Activated naive CD4-positive, alpha-beta T cell treated with Interleukin-2 at 50 U/mL for 16 hours (primary cell): ENCODE results near the gene UBE2QL1.

Experiments used
- DNase-seq: peaks from one replicate; pipeline ENCODE4 v3.0.0-alpha.2; 2020

Gene UBE2QL1

DNA sequence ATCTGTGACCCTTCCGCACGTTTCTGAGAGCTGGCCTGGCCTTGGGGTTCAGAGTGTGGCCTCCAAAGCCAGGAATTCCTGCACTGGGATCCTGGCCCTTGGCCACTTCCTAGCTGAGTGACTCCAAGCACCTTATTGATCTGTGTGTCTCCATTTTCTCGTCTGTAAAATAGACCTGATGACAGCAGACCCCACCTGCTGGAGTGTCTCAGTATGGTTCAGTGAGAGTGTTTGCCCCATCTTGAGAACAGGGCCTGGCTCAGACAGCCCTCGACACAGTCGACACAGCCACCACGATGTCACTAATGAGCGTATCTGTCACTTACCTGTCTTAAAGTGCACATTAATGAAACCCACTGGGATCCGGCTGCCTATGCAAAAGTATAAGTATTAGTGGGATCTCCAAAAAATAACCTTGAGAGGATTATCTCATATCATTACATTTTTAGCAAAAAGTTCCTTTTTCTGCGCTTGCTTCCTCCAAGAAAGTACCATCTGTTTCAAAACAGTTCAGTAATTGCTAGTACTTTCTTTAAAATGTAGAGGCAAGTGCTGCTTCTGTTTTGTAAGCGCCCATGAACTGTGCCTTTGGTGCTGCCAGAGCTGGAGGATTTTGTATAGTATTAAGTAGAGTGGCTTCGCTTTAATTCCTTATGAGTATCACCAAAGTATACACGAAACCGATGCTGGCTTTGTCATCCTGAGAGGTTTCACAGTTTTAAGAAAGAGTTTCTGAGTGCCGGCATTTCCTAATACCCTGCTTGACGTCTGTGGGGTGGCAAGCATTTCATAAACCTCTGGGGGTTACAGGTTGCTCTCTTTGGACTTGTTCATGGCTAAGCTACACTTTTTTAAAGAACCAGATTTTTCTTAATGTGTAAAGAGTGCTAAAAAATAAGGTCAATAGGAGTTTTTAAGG, 31.7 kb downstream of the UBE2QL1 start:
- DNase-seq = no peak

DNA sequence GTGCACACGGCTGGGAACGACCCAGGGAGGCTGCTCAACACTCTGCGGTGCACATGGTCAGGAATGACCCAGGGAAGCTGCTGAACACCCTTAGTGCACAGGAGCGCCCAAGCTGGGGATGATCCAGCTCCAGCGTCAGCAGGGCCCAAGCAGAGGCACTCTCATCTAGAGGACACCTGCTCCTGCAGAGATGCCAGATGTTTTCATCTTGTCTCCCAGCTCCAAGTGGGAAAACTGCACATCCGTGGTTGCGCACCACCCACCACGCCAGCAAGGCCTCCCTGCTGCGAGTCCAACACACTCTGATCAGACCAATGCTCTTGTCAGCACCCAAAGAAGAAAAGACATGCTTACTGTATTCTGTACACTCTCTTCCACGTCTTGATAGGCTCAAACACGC, 34.1 kb downstream of the UBE2QL1 start:
- no peak for DNase-seq

DNA sequence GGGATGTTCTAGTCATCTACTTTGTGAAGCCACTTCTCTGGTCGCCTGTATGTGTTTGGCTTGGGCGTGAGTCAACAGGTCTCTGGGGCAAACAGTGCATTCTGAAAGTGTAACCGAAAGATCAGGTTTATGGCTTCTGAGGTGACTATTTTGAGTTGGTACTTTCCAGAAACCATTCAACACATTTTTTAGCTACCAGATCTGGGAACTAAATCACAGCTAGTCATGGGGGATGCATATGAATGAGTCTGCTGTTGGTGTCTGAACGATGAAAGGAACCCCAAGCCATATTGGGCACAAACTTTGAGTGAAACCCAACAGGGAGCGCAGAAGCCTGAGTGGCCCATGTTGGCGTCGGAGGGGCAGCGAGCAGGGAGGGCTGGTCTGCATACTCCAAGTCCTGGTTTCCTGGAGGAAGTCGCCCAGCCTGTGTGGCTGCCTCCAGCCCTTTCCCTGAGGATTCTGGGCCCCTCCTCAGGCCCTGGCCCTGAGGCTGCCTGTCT, 35.3 kb downstream of the UBE2QL1 start:
- DNase-seq = no peak

DNA sequence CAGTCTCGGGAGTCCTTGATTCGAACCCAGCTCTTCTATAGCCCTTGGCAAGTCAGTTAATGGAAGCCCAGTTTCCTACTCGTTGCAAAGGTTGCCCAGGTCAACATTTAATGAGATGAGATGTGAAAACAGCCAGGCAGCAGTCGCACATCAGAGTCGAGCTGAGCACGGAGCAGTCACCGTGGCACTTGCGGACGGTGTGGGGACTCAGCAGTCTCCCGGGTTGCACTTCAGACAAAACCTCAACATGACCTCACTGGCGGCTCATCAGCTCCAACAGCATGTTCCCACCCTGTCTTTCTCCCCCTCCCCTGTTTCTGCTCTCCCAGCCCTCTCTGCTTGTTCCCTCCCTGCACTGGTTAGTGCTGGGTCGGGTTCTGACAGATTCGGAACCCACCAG, 35.8 kb downstream of the UBE2QL1 start:
- no peak for DNase-seq

DNA sequence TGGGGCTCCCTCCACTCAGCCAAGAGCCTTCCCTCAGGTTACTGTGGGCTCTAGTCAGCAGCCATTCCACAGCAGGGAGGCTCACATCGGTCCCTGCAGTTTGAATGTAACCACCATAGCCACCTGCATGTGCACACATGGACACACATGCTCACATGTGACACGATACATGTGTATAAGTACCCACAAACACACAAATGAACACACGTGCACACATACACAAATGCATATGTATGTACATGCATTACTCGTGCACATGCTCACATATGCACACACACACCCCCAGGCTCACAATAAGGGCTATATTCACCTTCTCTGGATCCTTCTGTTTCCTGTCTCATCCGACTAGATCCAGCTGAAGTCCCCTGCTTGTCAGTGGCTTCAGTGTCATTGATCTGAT, 36.2 kb downstream of the UBE2QL1 start:
- DNase-seq = no peak

DNA sequence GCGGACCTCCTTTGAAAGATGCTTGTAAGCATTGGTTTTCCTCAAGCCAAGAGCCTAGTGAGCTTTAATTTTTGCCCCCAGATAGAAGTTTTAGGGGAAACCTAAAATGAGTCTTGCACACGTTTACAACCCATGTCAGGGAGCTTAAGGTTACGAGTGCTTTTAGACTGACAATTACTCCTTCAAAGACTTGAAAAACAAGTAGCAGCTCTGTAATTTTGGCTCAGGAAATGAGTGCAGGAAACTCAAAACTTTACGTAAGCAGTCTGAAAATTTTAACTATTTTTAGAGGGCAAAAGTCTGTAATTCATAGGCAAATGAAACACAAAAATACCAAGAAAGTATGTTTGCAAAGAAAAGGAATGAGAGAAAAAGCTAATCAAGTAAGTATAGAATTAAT, 36.8 kb downstream of the UBE2QL1 start:
- DNase-seq = no peak

DNA sequence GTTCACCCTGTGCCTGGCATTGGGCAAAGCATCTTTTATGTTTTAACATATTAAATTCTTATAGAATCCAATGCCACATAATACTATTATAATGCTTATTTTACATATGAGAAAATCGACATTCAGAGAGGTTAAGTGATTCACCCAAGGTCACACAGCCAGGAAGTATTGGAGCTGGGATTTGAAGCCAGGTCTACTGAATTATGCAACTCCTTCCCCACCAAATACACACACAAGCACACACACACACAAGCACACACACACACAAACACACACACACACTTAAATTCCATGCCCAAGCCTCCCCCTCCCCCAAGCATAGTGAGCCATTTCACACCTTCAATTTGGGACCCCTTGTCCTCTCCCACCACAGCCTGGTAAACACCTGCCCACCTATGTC, 37.4 kb downstream of the UBE2QL1 start:
- no peak for DNase-seq

DNA sequence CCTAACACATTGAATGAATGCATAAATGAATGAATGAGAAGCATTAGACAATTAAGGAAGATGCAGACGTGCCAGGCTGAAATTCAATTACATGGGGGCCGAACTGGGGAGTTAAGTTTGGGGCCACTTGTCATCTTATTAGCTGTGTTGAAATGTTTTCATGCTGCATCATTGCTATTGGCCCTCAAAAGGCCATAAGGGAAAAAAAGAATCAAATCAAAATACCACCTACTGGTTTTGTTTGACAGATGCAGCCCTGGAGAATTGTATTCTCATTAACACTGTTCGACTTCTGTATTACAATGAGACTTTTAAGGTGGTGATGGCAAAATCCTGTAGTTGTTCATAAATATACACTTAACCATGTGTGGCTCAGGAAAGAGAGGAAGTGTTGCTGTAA, 38.4 kb downstream of the UBE2QL1 start:
- no peak for DNase-seq

DNA sequence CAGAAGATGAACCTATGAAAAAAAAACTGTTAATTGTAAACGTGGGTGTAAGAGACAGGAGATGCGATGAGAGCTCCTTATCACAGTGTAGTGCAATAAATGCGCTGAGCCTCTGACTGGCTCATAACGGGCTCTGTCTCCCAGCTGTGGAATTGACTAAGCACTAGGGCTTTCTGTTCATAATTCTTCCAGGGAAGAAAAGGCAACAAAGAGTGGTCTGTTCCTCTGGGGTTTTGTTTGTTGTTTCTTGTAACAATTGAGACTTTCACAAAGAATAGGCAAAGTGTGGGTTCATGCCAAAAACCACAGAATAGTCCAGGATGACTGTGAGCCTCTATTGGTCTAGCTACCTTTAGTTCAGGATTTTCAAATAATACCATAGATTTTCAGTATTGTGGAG, 39.4 kb downstream of the UBE2QL1 start:
- no peak for DNase-seq

DNA sequence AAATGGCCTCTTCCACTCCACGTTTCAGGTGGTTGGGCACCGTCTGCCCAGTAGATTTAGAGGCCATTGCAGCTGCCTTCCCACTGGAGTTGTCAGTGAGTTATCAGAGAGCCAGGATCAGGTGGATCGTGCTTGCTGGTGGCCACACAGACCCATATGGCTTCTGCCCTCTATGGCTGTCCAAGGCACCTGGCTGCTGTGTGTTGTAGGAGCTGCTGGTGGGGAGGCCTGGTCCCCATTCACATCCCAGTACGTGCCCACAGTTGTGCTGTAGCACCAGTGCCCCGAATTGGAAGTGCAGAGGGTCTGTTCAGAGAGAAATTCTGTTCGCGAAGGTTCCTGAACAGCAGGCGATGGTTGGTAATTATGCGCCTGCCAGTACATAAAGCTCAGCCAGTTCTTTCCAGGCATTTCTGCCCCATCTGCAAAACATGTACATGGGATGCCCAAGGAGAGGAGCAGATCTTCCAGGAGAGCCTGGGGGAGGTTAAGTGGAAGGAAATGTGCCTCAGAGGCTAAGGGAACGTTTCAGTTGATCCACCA, 41.1 kb downstream of the UBE2QL1 start:
- no peak for DNase-seq

DNA sequence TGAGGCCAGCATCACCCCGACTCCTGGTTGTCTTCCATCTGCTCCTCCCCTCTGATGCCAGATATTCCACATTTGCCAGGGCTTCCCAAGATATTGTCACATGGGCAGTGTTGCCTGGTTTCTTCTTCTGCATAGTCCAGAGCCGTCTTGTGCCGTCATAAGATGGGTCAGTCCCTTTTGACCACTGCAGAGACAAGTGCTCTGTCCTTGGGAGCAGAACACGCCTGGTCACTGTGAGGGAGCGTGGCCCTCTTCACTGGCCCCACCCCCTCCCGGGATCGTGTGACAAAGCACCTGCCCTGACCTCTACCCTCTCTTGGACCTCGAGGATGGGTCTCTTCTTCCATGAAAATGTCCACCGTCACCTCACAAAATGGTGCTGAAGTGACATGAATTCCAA, 41.6 kb downstream of the UBE2QL1 start:
- no peak for DNase-seq

DNA sequence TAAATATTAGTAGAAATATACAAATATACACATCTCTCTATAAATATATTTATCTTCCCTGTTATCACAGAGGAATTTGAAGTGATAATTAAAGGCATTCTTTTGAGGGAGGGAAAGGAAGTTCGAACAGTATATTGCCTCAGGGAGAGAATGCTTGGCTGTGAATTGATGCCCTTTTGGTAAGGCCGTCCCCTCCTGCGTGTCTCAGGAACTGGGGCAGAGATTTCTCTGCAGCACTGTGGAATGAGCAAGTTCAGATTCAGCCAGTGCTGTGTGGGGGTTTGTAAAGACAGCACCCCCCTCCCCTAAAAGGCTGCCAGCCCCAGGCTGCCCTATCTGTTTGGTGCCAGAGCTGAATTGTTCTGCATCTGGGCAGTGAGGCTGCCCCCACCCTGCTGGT, 42.0 kb downstream of the UBE2QL1 start:
- no peak for DNase-seq

DNA sequence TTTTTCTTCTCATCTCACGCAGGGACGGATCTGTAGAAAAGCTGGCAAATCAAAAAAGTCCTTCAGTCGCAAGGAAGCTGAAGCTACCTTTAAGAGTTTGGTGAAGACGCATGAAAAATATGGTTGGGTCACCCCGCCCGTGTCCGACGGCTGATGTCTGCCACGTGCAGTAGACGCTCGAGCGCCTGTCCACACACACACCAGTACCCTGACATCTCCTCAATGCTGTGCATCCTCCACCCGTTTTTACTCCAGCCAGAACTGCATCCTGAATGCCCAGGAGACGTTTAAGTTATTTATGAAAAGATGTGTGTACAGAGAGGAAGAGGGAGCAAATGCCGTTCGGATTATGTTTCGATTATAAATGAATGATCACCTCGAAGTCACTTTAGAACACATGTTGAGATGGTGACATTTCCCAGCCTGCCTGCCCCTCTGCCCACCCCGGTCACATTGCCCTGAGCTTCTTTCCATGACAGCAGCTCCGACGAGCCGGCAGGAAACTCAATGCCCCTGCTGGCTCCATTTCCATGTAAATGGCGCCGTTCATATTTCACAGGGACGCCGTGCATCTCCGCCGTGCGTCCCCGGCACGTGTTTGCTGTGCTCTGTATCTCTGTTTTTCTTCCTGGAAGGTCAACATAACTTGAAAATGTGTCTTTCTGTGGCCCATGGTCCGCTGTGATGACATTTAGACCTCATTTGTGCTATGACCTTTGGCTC, 42.7 kb downstream of the UBE2QL1 start:
- DNase-seq = no peak

DNA sequence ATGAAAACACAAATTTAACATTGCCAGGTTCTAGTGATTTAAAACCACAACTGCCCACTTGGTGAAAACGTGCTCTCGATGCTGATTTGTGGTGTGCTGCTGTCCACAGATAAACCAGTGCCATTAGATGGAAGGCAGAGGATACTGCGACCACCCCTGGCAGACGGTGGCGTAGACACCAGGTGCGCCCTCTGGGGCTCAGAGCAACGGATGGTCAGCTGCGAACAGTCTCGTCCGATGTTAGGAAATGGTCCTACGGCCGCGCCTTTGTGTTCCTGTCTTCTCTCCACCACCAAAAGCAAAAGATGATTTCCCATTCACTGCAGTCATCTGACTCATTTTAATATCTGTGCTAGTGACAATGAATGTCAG, 43.2 kb downstream of the UBE2QL1 start:
- DNase-seq = no peak

DNA sequence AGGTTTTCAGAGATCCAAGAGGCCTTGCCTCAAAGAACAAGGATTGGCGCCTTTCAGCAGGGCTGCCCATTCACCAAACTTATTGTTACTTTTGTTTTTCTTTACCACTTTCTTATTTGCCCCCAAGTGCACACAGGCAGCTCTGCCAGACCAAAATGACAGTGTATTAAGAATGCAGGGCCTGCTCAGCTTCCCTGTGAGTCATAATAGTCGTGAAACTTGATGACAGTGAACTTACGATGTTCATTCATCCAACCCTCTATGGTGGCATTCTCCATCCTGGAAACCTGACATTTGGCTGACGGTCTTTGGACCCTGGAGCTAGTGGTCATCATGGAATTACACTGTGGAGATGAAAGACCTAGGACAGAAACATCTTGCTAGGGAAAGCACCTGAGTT, 44.3 kb downstream of the UBE2QL1 start:
- DNase-seq = no peak

DNA sequence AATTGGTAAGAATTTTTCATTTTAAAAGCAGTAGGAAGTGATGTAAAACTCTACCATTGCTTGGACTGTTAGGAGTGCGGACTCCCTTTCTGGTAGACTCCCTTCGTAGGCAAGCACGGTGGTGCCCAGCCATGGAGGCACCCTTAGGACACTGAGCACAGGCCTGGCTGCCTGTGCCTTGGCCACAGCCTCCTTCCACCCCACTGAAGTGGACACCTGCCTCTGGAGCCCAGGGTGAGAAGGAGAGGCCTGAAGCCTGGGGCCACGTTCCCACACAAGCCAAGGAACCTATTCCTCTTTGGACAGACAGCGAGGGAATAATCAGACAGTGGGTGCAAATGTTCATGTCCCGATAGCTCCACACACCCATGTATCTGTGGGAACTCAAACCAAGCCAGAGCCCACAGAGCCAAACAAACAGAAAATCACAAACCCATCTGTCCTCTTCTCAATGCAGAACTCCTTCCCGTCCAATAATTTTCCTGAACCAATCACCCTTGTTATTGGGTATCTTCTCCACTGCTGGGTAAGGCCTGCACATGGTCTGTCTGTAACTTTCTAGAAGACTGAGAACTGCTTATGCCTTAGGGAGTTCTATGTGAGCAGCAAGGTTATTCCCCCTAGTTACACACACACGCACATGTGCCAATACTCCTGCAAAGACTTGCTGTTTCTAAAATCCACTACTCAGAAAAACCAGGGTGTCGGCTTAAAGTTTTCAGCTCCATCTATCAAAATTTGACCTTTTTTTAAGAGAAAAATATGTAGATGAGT, 45.2 kb downstream of the UBE2QL1 start:
- DNase-seq = no peak

DNA sequence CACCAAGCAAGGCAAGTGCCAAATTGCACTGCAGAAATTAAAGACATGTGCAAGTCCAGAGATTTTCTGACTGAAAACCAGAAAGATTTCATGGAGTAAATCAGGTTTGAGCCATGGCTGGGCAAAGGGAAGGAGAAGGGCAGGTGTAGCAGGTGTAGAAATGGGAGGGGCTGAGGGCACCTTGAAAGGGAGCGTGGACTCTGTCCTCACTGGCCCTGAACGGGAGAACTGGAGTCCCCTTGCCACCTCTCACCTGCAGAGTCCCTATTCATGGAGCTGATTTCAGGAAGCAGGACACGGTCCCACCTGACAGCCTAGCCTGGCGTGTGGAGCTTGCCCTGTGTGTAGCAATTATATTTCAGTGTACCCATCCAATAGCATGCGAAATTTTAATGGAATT, 46.3 kb downstream of the UBE2QL1 start:
- no peak for DNase-seq

DNA sequence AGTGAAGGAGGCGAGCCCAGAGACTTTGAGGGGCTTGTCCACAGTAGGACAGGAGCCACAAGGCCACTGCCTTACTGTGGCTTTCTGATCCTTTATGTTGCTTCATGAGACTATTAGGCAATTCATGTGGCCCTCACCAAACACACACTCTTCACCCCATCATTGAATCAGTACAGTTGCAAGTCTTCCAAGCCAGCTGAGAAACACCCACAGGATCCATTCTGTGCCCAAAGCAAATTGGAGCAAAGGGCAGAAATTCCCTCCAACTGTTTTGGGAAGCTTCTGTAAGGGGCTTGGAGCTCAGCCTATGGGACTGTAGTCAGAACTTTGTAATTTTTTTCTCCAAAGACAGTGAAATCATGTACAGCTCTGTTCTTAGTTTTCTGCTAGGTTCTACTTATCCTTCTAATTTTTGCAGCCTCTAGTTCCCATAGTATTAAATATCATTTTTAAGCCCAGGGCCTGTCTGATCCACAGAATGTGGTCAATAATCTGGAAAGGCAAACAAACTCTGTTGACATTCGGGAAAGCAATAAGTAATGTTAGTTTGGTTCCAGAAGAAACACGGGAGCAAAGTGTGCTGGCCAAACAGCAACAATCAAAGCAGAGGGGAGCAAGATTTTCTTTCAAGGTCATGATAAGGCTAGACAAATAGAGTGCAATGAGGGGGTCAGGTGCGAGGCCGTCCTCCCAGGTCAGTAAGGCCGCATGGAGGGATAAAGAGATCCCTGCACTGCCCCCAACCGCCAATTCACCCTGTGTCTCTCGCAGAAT, 47.0 kb downstream of the UBE2QL1 start:
- no peak for DNase-seq

DNA sequence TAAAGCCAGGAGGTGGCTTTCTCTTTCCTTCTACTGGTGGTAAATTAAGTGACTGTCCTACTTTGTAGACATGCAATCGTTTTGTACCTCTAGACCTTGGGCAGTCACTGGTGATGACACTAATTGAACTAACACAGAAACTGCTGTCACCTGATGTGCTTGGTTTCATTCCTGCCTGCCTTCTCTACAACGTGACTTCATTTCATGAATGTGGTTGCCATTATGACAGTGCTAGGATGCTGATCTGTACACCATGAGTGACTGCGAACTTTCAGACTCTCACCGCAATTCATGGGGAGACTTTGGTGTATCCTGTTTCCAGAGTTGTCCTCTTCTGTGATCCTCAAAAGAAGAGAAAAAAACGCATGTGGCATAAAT, 47.5 kb downstream of the UBE2QL1 start:
- DNase-seq = no peak

DNA sequence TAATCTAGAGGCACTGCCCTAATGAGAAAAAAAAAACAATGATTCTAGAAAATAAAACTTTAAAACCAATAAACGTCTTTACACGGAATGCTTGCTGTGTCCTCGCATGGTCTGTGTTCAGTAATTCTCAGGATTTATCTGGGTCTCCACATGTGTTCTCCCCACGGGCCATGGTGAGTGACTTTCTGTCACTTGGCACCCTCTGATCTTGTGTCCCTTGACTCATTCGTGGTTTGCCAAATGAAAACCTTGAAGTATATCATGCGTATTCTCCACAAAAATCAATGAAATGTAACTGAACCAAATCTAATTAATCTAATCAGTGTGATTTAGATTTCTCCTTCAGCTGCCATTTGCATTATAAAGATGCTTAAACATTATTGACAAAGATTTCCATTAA, 48.0 kb downstream of the UBE2QL1 start:
- no peak for DNase-seq

DNA sequence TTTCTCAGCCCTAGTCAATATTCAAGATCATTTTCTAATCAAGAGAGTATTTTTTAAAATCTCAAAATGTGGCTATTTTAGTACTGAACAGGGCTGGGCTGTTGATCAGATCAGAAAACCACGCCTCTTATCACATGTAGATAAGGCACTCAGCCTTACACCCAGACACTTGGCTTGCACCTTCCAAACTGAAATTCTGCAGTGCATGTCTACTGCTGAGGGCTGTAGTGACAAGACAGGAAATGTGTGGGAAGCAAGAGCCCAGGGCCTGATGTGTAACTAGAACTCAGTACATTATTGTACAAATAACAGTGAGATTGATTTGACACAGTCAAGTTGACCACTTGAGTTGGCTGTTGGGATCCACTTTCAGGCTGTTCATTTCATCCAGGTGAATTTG, 48.6 kb downstream of the UBE2QL1 start:
- no peak for DNase-seq

DNA sequence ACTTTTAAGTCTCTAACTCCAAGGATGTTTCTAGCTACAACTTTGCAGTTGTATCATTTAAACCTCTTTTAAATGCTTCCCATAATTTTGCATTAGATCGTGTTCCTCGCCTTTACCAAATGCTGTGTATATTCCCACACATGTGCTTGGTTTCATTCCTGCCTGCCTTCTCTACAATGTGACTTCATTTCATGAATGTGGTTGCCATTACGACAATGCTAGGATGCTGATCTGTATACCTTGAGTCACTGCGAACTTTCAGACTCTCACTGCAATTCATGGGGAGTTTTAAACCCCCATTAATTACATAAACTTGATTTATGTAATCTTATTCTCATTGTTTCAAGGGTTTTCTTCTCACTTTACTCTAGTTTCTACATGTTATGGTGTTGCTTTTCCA, 50.3 kb downstream of the UBE2QL1 start:
- no peak for DNase-seq

DNA sequence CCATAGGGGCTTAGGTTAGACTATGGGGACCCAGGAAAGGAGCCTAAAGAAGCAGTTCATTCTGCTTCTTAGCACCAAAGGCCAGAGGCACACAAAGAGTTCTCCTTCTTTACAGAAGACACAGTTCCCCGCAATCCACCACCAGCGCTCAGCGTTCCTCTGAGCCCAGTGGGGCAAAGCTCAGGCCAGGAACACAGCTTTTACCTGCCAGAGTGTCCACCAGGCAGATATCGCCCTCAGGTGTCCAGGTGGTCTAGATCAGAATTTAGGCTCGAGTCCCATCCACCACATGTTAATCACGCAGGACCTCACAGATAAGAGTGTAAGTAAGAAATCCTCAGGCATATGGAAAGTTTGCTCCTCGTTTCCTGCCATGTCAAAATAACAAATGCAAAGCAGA, 53.0 kb downstream of the UBE2QL1 start:
- DNase-seq = no peak
